Ishikawa (cell line): Measurements from ENCODE around the gene CPPED1.

Experiments
- CEBPB ChIP-seq: IDR thresholded peaks from 2 replicates; pipeline ENCODE4 v1.6.1; 2012
- CREB1 ChIP-seq: IDR thresholded peaks from 2 replicates; pipeline ENCODE4 v1.6.1; 2012; ENCODE audit warnings: low read depth
- EGR1 ChIP-seq: IDR thresholded peaks from 2 replicates; pipeline ENCODE4 v1.6.1; 2012
- EP300 ChIP-seq: IDR thresholded peaks from 2 replicates; pipeline ENCODE4 v1.6.1; 2012; ENCODE audit warnings: borderline replicate concordance
- FOXM1 ChIP-seq: IDR thresholded peaks from 2 replicates; pipeline ENCODE4 v1.6.1; 2012; ENCODE audit warnings: low read depth, borderline replicate concordance
- NFIC ChIP-seq: IDR thresholded peaks from 2 replicates; pipeline ENCODE4 v1.6.1; 2012
- RAD21 ChIP-seq: IDR thresholded peaks from 2 replicates; pipeline ENCODE4 v1.6.1; 2012; ENCODE audit warnings: low read depth
- TAF1 ChIP-seq: IDR thresholded peaks from 2 replicates; pipeline ENCODE4 v1.6.1; 2012; ENCODE audit warnings: low read depth, mild to moderate bottlenecking
- TCF12 ChIP-seq: IDR thresholded peaks from 2 replicates; pipeline ENCODE4 v1.6.1; 2012; ENCODE audit warnings: low read depth
- TEAD4 ChIP-seq: IDR thresholded peaks from 2 replicates; pipeline ENCODE4 v1.6.1; 2012
- YY1 ChIP-seq: IDR thresholded peaks from 2 replicates; pipeline ENCODE4 v1.6.1; 2012; ENCODE audit warnings: low read depth
- ZBTB7A ChIP-seq: IDR thresholded peaks from 2 replicates; pipeline ENCODE4 v1.6.1; 2012; ENCODE audit warnings: low read depth
- TF ChIP-seq, protein P1 (sequence below): IDR thresholded peaks from 2 replicates; pipeline ENCODE4 v1.6.1; 2012
- TF ChIP-seq, protein P2 (sequence below): IDR thresholded peaks from 2 replicates; pipeline ENCODE4 v1.6.1; 2012; ENCODE audit warnings: low read depth, mild to moderate bottlenecking
- TF ChIP-seq, protein P3 (sequence below): IDR thresholded peaks from 2 replicates; pipeline ENCODE4 v1.6.1; 2012

The CPPED1 gene

DNA sequence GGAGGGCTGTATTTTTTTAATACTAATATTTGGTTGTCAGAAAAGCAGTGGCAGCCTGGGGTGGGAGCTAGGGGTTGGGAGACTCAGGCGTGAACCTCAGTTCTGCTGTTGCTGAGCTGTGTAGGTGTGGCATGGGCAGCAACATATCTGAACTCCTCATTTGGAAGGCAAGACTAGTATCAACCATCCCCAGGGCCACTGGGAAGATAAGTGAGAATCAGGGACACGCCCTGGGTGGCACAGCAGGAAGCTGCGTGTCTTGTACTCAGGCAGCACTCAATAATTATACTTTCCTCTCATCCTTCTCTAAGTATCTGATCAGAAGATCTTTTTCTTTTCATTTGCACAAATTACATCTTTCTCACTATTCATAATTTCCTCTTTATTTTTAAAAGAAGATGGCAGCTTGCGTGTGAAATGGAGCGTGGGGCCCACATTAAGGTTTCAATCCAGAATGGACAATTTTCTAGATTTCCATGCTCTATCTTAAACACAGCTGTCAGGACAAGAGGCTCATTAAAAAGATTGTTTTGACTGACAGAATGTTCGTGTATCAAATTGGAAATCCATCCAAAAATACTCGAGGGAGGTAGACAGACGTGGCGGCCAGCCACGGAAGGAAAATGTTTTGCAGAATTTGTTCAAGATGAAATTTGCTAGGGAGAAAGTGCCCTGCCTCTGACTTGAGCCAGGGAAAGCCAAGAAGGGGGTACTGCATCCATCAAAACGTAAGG is 121.1 kb downstream of the CPPED1 start:
- TF ChIP-seq TEAD4 (no peak), ZBTB7A (no peak), TCF12 (no peak), YY1 (no peak)

DNA sequence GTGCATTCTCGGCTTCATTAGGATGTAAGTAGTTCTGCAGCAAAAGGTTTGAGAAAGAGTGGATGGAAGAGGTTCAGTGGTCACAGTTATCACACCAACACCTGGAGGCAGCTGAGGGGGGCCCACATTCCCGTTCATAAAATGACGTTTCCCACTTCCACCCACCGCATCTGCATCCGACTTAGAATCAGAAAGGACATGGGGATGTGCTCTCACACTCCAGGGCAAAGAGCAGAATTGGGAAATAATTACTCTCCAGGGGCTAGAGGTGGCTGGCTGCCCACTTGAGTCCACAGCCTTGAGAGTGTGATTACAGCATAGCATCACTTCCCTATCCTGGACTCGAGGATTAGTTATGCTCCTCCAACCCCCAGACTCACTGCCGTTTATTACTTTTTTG is 122.0 kb downstream of the CPPED1 start:
- TF ChIP-seq, protein P1, sequence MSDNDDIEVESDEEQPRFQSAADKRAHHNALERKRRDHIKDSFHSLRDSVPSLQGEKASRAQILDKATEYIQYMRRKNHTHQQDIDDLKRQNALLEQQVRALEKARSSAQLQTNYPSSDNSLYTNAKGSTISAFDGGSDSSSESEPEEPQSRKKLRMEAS = no peak
- no peak for TF ChIP-seq NFIC
- TF ChIP-seq RAD21 = no peak
- TF ChIP-seq ZBTB7A = no peak
- TF ChIP-seq, protein P2, sequence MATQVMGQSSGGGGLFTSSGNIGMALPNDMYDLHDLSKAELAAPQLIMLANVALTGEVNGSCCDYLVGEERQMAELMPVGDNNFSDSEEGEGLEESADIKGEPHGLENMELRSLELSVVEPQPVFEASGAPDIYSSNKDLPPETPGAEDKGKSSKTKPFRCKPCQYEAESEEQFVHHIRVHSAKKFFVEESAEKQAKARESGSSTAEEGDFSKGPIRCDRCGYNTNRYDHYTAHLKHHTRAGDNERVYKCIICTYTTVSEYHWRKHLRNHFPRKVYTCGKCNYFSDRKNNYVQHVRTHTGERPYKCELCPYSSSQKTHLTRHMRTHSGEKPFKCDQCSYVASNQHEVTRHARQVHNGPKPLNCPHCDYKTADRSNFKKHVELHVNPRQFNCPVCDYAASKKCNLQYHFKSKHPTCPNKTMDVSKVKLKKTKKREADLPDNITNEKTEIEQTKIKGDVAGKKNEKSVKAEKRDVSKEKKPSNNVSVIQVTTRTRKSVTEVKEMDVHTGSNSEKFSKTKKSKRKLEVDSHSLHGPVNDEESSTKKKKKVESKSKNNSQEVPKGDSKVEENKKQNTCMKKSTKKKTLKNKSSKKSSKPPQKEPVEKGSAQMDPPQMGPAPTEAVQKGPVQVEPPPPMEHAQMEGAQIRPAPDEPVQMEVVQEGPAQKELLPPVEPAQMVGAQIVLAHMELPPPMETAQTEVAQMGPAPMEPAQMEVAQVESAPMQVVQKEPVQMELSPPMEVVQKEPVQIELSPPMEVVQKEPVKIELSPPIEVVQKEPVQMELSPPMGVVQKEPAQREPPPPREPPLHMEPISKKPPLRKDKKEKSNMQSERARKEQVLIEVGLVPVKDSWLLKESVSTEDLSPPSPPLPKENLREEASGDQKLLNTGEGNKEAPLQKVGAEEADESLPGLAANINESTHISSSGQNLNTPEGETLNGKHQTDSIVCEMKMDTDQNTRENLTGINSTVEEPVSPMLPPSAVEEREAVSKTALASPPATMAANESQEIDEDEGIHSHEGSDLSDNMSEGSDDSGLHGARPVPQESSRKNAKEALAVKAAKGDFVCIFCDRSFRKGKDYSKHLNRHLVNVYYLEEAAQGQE = no peak
- TF ChIP-seq EGR1 = no peak
- TF ChIP-seq, protein P3, sequence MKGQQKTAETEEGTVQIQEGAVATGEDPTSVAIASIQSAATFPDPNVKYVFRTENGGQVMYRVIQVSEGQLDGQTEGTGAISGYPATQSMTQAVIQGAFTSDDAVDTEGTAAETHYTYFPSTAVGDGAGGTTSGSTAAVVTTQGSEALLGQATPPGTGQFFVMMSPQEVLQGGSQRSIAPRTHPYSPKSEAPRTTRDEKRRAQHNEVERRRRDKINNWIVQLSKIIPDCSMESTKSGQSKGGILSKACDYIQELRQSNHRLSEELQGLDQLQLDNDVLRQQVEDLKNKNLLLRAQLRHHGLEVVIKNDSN = no peak
- TF ChIP-seq FOXM1 = no peak
- no peak for TF ChIP-seq TAF1
- TF ChIP-seq EP300 = no peak
- no peak for TF ChIP-seq TEAD4
- no peak for TF ChIP-seq TCF12
- no peak for TF ChIP-seq CREB1

DNA sequence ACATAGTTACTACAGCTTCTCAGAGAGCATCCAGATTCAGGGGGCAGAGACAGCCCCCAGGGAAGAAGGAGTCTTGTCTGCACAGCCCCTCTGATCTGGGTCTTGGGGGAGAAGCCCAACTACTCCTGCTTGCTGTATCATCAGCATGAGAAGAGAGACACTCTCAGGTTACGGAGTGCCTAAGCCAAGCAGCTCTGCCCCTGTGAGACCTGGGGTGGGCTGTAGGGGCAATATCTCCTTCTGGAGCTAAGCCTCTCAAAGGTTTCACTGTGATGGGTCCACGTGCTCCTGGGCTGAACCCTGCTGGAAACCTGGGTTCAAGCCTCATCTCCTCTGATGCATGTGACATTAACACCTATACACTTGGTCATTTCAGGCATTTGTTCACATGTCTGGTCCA is 123.2 kb downstream of the CPPED1 start:
- TF ChIP-seq YY1 (no peak), CREB1 (no peak), FOXM1 (no peak), EP300 (no peak), TCF12 (no peak), TEAD4 (no peak), TAF1 (no peak), NFIC (no peak), RAD21 (no peak), CEBPB (no peak), EGR1 (no peak), ZBTB7A (no peak)
- TF ChIP-seq, protein P1 = no peak
- TF ChIP-seq, protein P3 = no peak
- TF ChIP-seq, protein P2 = no peak

DNA sequence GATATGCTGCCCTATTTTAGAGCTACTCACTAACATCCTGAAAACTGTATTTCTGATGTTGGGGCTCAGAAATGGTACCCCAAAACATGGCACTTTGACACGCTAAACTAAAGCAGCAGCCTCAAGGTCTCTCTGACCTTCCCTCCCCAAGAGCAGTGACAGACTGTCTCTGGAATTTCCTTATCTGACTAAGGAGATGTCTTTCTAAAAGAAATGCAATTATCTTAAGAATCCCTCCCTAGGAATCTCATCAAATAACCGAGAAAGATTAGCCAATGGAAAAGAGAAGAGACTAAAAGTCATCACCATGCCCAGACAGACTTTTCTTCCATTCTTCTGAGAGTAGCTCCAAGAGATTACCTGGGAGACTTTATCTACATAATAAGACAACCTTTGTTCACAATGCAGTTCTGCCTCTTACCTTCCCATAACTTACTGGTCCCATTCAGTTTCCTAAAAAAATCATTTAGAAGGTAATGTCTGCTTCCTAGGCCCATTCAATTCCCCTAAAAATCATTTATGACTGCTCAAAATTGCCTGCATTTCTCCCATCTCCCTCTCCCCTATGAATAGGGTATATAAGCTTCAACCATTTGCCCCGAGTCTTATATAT is 123.9 kb downstream of the CPPED1 start:
- TF ChIP-seq, protein P2 = no peak
- no peak for TF ChIP-seq ZBTB7A
- TF ChIP-seq FOXM1 = no peak
- TF ChIP-seq TAF1 = no peak
- no peak for TF ChIP-seq TEAD4
- no peak for TF ChIP-seq EP300
- TF ChIP-seq, protein P3 = no peak
- no peak for TF ChIP-seq YY1
- TF ChIP-seq, protein P1 = no peak
- no peak for TF ChIP-seq CEBPB
- TF ChIP-seq TCF12 = no peak
- TF ChIP-seq NFIC = no peak
- TF ChIP-seq RAD21 = no peak
- TF ChIP-seq EGR1 = no peak
- TF ChIP-seq CREB1 = no peak
